ENCODE measurements around the gene DHRS7.
A peak's percentile ranks its signal among the peaks of the same experiment; 100 is the strongest.

The DHRS7 gene

GRCh38 chr14:60164712-60165546, at the start of gene DHRS7:
TSS of gene DHRS7 (minus strand) at chr14:60165398. CDS start at chr14:60165309, 89 bp downstream.
- peak; percentile 93 for DNase-seq

- DNase-seq = no peak
Measured at GRCh38 chr14:60214415-60215126, 49.4 kb upstream of the DHRS7 start.

GRCh38 chr14:60214003-60214402, 48.8 kb upstream of the DHRS7 start:
- no peak for DNase-seq

GRCh38 chr14:60212503-60213371, 47.5 kb upstream of the DHRS7 start:
- DNase-seq = no peak

- peak; percentile 93 for DNase-seq
Measured at GRCh38 chr14:60211153-60211552, 46.0 kb upstream of the DHRS7 start.

- no peak for DNase-seq
Measured at GRCh38 chr14:60210703-60211102, 45.5 kb upstream of the DHRS7 start.

- DNase-seq = no peak
Measured at GRCh38 chr14:60206837-60207533, 41.8 kb upstream of the DHRS7 start.

GRCh38 chr14:60206249-60206670, 41.1 kb upstream of the DHRS7 start:
- no peak for DNase-seq

- no peak for DNase-seq
Measured at GRCh38 chr14:60204843-60205774, 39.9 kb upstream of the DHRS7 start.

GRCh38 chr14:60204104-60204842, 39.1 kb upstream of the DHRS7 start:
- peak; percentile 81 for DNase-seq

GRCh38 chr14:60199321-60199720, 34.1 kb upstream of the DHRS7 start:
- DNase-seq = no peak

- no peak for DNase-seq
Measured at GRCh38 chr14:60197629-60198303, 32.6 kb upstream of the DHRS7 start.

- DNase-seq = no peak
Measured at GRCh38 chr14:60196291-60196690, 31.1 kb upstream of the DHRS7 start.

GRCh38 chr14:60195179-60195810, 30.1 kb upstream of the DHRS7 start:
- DNase-seq = peak; percentile 43

GRCh38 chr14:60189923-60190840, 25.0 kb upstream of the DHRS7 start:
- DNase-seq = peak; percentile 47

- no peak for DNase-seq
Measured at GRCh38 chr14:60188696-60189095, 23.5 kb upstream of the DHRS7 start.

- peak; percentile 57 for DNase-seq
Measured at GRCh38 chr14:60188115-60188514, 22.9 kb upstream of the DHRS7 start.

- DNase-seq = peak; percentile 48
Measured at GRCh38 chr14:60184905-60185555, 19.8 kb upstream of the DHRS7 start.

All from NCI-H69 (cell line).